Measurements from ENCODE around the gene PHACTR1.

PHACTR1 gene

DNA sequence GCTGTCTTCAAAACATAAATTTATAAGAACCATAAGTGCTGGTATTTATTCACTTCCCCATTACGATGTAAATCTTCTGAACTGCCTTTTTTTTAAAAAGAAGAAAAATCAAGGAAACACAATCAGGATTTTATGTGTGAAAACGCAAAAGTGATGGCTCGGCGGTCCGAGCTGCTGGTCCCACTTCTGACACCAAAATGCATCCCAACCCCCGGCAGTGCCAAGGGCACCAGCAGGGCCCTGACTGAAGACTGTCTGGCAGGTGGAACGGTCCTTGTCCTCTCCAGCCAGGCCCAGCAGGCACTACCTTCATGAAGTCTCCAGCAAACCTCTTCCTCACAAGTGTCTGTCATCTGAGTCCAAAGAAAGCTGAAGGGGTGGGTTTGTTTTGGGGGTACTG lies 570.5 kb downstream of the PHACTR1 start:
- DNase-seq (ENCODE audit: low read depth): no peak

DNA sequence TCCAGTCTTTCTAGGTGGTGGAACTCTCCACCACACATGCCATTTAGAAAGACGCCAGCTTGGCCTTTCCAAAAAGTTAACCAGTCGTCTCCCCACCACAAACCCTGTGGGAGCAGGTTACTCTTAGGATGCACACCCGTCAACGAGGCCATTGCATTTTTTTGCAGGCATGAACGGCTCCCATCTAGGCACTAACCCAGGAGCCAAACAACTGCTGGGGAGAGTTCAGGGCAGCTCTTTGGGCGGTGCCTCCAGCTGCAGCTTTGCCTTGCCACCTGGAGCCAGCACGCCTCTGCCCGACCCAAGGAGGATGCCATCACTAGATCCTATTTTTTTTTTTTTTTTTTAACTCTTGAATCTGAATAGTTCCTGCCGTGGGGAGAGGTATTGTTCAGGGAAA lies 571.9 kb downstream of the PHACTR1 start:
- no peak for DNase-seq (ENCODE audit: low read depth)

DNA sequence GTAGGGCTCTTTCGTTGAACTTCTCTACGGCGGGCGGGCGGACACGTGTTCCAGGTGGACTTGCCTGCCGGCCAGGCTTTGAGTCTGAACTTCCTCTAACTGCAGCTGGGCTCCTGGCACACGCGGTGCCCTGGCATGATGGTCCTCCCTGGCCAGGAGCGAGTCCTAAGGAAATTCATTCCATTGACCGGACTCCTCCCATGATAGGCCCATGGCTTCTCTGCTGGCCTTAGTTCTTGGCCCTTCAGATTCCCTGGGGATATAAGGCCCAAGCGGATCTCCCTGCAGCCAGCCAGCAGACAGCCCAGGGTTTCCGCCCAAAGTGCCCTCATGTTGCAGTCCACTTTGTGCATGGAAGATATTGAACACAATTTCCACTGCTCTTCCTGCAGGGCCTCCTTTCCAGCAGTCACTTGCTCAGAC lies 572.4 kb downstream of the PHACTR1 start:
- no peak for DNase-seq (ENCODE audit: low read depth)

DNA sequence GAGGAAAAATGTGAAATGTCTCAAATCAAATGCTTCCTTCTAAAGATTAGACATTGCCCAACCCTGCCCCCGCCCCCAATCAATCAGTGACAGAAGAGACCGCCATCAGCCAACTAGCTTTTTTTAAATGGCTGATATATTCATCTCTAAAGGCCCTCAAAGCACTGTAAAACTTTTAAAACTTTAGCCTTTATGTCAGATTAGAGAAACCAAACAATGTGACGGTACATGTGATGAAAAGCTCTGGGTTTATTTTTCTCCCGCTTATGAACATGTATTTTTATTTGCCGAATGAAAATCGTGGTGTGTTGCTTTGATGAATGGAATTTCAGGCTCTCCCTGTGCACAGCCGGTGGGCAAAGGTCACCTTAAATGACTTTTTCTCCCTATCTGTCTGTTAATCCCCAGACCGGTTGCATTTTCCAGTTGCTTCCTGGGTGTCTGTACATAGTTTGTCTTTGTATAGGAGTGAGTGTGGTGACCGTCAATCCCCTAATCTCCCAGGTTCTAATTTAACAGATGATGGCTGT lies 573.3 kb downstream of the PHACTR1 start:
- no peak for DNase-seq (ENCODE audit: low read depth)

DNA sequence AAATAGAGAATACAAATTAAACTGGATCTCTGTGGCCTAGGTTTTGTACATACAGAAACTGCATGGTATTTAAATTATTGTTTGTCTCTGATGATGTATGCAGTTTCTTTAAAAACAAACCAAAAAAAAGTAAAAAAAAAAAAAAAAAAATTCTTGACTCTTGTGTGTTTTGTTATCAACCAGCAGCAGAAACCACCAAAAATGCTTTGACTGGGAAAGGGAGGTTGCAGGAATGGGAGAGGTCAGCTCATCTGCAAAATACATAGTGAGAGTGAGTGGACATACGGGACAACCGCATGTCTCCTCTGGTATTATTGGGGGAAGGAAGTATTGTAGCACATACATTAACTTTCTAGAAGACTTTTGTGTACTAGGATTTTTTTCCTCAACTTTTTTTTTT lies 573.8 kb downstream of the PHACTR1 start:
- DNase-seq (ENCODE audit: low read depth): no peak

DNA sequence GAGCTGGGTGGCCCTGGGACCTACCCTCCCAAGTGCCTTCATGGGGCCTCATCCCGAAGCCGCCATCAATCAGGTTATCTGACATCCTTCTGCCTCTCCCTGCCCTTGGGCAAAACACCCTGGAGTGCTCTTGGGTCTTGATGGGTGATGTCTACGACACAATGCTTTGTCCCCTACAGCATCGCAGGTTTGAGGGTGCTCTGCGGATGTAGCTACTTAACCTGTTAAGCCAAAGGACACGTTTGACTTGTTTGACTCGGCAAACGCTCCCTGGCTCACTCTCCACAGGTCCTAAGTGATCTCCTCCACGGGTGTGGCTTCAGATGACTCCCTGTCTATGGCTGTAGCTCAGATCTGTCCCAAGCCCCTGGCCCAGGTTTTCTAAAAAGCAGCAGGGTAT lies 576.2 kb downstream of the PHACTR1 start:
- DNase-seq (ENCODE audit: low read depth): no peak

DNA sequence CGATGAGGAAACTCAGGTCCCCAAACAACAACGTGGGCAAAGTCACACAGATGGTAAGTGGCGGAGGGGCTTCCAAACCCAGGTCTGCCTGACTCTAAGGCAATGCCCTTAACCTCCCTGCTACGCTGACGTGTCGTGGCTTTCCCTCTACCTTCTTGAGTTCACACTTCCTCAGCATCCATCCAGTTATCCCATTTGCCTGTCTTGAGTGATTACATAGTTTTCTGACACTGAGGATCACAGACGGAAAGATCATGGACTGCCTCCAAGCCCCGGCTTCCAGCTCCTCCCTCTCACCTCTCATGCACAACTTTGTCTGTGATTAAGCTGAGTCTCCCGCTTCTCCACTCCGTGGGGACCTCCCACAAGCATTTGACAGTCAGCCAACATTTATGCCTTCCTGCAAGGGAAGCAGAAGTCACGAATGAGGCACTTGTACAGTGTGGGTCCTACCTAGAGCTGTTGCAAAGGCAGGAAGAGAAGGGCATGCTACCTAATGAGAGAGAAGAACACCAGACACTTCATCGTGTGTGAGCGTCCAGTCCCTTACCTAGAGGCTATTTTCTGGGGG lies 578.0 kb downstream of the PHACTR1 start:
- no peak for DNase-seq (ENCODE audit: low read depth)

DNA sequence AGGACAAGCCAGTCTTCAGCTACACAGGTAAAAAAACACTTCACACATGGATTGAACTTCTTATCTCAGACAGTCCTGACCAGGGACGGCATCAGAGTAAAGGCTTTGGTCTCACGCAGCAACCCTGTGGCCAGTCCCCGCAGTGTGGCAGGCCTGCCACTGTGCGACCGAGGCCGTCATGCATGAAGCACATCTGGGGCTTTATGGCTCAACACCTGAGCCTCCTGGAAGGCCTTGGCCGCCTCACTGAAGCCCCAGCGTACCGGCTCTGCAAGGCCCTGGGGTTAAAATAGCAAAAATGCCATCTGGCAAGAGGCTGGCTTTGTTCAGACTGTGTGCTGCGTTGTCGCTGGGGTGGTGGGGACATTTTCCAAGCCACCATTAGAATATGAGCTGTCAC lies 579.0 kb downstream of the PHACTR1 start:
- DNase-seq (ENCODE audit: low read depth): no peak

DNA sequence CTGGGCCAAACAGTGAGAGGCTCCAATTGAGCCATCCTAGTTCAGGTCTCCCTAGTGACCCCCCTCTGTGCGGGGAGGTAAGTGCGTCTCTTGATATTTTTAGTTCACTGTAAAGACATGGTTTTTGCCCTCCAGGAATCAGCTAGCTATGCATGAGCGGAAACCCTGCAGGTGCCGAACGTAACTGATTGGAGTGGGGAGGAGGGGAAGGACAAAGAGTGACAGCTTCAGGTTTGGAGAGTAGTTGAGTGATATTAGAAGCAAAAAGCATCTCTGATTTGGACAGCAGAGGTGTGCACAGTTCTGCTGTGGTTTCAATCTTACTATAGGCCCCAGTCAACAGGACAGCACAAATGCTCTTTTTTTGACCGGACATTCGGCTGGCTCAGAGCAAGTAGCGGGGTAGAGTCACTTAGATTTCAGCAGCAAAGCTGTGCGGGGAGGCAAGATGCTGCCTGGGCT lies 580.0 kb downstream of the PHACTR1 start:
- no peak for DNase-seq (ENCODE audit: low read depth)

DNA sequence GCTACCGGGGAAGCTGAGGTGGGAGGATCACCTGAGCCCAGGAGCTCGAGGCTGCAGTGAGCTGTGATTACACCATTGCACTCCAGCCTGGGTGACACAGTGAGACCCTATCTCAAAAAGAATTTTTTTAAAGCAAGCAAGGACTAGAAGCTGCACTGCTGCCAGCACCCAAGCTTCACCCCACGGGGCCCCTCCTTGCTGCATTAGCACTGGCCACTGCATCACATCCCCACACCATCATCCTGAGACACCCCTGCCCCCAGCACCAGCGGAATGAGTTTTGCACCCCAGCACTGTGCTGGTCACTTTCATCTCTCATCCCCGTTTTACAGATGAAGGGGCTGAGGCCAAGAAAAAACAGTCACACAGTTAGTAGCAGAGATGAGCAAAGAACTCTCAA lies 580.8 kb downstream of the PHACTR1 start:
- no peak for DNase-seq (ENCODE audit: low read depth)

DNA sequence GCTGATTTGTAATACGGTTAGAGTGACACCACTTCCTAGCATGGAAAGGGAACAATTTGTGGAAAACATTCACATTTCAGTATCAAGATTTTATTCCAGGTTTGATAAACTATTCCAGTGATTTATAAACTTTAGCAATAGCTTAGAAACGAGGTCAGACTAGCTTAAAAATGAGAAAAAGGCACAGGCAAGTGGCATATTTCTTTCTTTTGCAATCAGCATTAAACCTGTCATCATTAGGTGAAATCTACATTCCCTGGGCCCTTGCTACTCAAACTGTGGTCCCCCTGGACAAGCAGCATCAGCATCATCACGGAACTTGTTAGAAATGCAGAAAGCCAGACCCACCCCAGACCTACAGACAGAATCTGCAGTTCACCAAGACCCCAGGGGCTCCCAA lies 581.9 kb downstream of the PHACTR1 start:
- no peak for DNase-seq (ENCODE audit: low read depth)

DNA sequence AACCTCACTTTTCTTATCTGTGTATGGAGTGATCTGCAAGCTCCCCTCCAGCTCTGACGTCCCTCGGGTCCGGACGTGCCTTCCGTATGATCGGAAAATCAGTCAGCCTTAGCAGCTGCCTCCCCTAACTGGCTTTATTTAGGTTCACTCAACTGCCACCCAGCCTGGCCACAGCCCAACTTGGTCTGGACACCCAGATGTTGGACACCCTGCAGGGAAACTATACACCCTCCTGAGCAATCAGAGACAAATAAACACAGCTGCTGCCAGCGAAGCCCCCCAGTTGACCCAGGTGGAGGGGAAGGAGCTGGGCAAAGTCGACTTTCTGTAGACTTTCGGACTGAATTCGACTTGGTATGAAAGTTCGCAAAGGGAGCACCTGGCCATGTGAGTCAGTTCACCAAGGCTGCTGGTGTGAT lies 582.8 kb downstream of the PHACTR1 start:
- no peak for DNase-seq (ENCODE audit: low read depth)

DNA sequence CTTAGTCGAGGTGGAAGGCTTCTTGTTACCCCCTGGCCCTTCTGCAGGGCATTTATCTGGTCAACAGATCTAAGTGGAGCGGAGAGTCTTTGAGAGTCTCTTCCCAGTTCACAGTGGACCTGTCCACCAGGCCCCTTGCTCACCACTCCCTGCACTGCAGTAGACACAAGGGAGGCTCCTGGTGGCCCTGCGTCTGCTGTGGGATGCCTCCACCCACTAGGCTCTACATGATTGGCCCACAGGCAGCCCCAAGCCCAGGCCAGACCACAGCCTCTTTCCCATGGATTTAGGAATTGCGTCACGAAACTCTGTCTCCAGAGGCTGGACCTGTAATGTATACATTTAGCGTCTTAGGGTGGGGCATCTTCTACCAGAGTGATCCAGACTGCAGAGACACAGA lies 583.4 kb downstream of the PHACTR1 start:
- no peak for DNase-seq (ENCODE audit: low read depth)

DNA sequence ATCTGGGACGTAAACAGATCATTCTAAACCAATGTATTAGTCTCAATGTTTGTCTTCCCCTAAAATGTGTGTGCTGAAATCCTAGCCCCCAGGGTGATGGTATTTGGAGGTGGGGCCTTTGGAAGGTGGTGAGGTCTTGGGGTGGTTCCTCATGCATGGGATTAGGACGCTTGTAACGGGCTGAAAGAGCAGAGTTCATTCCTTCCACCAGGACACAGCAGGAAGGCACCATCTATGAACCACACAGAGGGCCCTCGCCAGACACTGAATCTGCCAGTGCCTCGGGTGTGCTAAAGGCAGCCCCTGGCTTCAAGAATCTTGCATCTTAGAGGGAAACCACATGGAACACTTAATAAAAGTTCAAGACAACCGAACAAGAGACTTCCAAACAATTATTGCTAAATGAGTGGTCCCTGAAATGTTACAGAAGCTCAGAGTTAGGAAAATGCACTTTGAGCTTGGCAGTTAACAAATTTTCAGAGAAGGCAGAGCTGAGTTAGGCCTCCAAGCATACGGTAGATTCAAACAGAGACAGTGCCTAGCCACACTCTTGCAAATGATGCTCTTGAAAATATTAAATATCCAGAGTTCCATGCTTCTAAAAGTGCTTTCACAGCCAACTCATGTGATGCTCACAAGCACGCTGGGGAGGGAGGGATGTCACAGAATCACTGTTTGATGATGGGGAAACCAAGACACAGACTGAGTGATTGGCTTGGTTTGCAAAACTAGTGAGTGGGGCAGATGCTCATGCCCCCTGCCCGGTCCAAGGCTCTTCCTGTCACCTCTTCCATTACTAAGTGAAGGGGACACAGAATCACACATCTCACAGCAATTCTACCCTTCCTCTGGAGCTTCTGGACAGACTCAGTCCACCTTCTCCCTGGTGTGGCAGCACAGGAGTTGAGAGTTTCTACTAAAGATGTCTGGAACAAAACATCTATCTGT lies 584.4 kb downstream of the PHACTR1 start:
- DNase-seq (ENCODE audit: low read depth): no peak

DNA sequence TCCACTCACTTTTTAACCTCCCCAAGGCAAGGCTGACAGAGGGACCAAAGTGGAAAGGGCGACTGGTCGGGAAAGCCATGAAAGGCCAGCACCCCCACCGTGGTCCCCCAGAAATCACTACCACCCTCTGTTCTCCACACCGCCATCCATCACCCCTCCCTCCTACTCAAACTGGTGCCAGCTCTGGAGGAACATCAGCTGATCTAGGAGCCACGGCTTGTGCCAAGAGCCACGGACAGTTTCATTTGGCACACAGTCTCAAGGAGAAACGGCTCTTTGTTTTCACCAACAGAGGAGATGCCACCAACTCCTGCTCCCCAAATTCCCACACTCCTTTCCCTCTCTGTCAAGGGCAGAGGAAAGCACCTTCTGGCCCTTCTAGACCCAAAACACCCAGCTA lies 585.7 kb downstream of the PHACTR1 start:
- DNase-seq (ENCODE audit: low read depth): no peak

DNA sequence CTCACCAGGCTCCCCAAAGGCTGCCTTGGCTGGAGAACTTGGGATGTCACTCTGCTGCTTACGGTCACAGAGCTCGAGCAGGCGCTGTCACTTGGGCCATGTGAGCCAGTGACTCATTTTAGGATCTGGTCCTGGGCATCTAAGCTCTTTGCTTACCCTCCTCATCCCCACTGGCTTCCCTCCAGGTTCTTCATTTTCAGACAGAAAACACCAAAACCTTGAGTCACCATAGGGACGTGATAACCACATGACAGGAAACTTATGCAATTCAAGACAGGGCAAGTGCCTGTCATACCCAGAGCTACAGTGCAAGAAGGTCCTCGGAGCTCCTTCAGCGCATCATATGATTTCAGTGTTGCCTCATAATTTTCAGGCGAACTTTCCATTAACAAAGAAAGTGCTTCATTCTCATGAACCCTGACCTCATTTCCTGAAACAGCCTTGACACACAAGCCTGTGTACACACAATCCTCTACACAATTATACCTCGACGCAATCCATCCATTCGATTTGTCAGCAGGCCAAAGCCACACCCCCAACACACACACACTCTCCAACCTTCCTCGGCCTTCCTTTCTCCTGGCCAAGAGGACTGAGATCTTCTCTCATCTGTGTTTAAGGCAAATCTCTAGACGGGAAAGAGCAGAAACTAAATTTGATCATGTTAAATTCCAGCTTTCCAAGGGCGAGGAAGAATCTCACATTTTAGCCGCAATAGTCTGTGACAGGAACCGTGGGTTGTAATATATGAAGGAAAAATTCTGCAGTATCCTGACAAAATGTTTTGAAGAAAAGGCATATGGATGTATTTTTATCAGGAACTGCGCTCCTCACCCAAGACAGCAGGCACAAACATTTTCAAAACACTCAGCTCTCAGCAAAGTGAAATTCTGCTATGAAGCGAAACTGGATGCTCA lies 586.4 kb downstream of the PHACTR1 start:
- DNase-seq (ENCODE audit: low read depth): no peak

DNA sequence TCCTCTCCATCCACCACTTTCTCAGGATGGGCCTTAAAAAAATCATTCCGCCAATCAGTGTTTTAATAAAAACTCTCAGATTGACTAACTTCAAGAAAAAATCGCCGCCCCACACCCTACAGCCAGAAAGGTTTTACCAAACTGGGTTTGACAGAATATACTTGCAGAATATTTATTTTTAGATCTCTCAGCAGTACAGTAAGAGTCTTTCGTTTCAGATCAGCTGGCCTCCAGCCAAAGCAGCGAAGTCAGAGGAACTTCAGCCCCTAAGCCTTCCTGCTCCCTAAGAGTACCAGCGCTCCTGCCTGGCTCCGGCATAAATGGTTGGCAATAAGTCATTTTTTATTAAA lies 587.1 kb downstream of the PHACTR1 start:
- DNase-seq (ENCODE audit: low read depth): no peak

DNA sequence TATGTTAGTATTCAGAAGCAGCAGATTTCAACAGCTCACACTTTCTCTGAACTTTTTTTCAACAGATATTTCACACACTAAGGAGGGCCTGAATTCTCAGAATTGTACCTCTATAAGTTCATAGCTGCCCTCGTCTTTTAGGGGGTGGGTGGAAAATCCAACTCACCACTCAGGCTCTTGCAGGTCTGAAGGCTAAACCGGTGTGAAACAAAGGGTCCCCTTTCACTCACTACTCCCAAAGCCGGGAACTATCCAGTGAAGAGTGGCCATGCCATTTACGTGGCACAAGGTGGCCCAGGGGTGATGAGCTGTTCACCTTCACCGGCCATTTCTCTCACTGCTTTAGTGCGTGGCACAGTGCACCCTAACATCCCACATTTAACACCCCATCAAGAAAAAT lies 587.5 kb downstream of the PHACTR1 start:
- DNase-seq (ENCODE audit: low read depth): no peak

DNA sequence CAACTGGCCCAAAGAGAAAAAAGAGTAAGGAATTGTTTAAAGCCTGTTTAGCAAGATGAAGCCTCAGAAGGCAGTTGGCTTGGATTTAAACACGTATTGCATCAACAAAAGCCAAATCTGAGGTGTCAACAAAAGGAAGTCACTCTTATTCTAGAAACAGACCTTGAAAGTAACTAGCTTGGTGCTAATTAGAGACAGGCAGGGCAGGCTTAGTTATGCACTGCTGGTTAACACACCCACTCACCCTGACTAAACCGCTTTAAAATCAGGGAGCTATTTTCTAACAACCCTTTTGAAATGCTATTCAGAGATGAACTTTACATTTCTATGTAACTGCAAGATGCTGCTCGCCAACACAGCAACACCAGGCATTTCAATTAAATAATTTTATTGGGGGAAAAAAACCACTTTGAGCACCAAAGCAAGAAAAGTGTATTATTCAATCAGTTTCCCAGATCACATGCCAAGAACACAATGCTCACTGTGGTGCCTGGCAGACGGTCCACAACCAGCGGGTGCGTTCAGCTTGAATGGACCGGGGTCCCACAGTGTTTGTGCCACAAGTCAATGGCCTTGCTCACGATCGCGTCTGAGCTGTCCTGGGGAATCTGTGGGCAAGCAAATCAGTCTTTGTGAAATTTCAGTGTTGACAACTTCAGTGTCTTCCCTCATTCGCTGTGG lies 588.2 kb downstream of the PHACTR1 start:
- DNase-seq (ENCODE audit: low read depth): no peak

DNA sequence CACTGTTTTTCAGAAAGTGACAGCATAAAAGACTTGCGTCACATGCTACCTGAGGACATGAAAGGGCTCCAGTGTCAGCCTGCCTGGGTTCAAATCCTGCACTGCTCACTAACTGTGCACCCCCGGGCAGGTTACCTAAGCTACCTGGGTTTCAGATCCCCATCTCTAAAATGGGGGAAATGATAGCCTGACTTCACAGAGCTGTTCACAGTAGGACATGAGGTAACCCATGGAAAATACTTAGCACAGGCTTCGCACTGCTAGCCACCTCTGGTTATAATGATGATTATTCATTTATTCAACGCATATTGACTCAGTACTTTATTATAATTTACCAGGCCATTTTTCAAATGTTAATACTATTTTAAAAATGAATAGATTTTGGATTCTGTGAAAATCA lies 588.7 kb downstream of the PHACTR1 start:
- DNase-seq (ENCODE audit: low read depth): no peak

DNA sequence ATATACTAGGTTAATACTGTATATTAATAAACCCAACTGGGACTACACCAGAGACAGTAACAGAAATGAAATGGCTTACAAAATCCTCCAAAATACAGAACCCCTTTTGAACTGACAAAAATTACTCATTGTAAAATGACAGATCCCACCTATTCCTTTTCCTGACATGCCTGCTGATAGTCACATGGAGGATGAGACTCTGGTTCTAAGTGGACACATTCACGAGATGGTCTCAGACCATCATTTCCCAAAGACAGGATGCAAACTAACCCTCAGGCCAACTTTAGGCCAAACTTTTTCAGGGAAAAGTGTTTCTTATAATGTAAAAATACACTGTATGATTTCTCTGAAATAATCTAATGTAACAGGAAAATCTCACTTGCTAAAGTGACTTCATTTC lies 589.2 kb downstream of the PHACTR1 start:
- DNase-seq (ENCODE audit: low read depth): no peak
